IPS-NIHi7 (cell line): ENCODE measurements around the gene MBD4.
A peak's percentile ranks its signal among the peaks of the same experiment; 100 is the strongest.
"Not testable (repeated sequence)": the region's sequence is repeated elsewhere in the genome, so short reads cannot be mapped to it uniquely, and the experiment has no call there.

Source experiments
- DNase-seq: peaks from one replicate; pipeline ENCODE4 v3.0.0; 2012; ENCODE audit warnings: mixed read lengths; ENCODE audit errors: extremely low spot score

MBD4 gene

GRCh38 chr3:129439817-129440617, at the start of gene MBD4, which contains the start of gene IFT122:
Gene MBD4 (minus strand): TSS chr3:129439948. CDS start chr3:129439833, 115 bp downstream.
Gene IFT122 (plus strand): TSS chr3:129440224. CDS start chr3:129440331, 107 bp downstream.
- peak; percentile 99 for DNase-seq

GRCh38 chr3:129489258-129489657, 49.5 kb upstream of the MBD4 start:
- not testable (repeated sequence) for DNase-seq

- not testable (repeated sequence) for DNase-seq
Measured at GRCh38 chr3:129487868-129488335, 48.2 kb upstream of the MBD4 start.

GRCh38 chr3:129487183-129487867, 47.6 kb upstream of the MBD4 start:
- no peak for DNase-seq

GRCh38 chr3:129486664-129487035, 46.9 kb upstream of the MBD4 start:
- no peak for DNase-seq

- DNase-seq: peak; percentile 58
Measured at GRCh38 chr3:129485721-129486663, 46.2 kb upstream of the MBD4 start.

GRCh38 chr3:129485146-129485545, 45.4 kb upstream of the MBD4 start:
- not testable (repeated sequence) for DNase-seq

GRCh38 chr3:129483870-129484269, 44.1 kb upstream of the MBD4 start:
- no peak for DNase-seq

- peak; percentile 48 for DNase-seq
Measured at GRCh38 chr3:129482721-129483120, 43.0 kb upstream of the MBD4 start.

GRCh38 chr3:129481766-129482332, 42.1 kb upstream of the MBD4 start:
- DNase-seq: no peak

- not testable (repeated sequence) for DNase-seq
Measured at GRCh38 chr3:129481225-129481765, 41.5 kb upstream of the MBD4 start.

GRCh38 chr3:129476586-129476985, 36.8 kb upstream of the MBD4 start:
- no peak for DNase-seq

- no peak for DNase-seq
Measured at GRCh38 chr3:129475863-129476262, 36.1 kb upstream of the MBD4 start.

- DNase-seq: no peak
Measured at GRCh38 chr3:129474984-129475804, 35.4 kb upstream of the MBD4 start.

GRCh38 chr3:129473769-129474152, 34.0 kb upstream of the MBD4 start:
- no peak for DNase-seq

GRCh38 chr3:129473067-129473768, 33.5 kb upstream of the MBD4 start:
- DNase-seq: no peak

- no peak for DNase-seq
Measured at GRCh38 chr3:129470861-129471260, 31.1 kb upstream of the MBD4 start.

- DNase-seq: no peak
Measured at GRCh38 chr3:129469026-129469425, 29.3 kb upstream of the MBD4 start.

GRCh38 chr3:129467932-129468331, 28.2 kb upstream of the MBD4 start:
- DNase-seq: no peak

GRCh38 chr3:129463716-129464115, 24.0 kb upstream of the MBD4 start:
- DNase-seq: no peak
